Loucy (cell line): Measurements from ENCODE around the gene ZNF555.

Experiments
- H2AFZ ChIP-seq: fragments of 200-600 bp; sonication (generic); 2 replicates; pipeline ENCODE4 v1.6.0; 2016; ENCODE audit warnings: antibody characterized with exemption, mild to moderate bottlenecking, low read length, moderate library complexity
- H3F3A ChIP-seq: fragments of 200-600 bp; 2 replicates; pipeline ENCODE4 v1.6.0; 2016; ENCODE audit warnings: antibody characterized with exemption, low read depth, mild to moderate bottlenecking
- H3K27me3 ChIP-seq: fragments of 200-600 bp; sonication (generic); 2 replicates; pipeline ENCODE4 v1.6.1; 2014; ENCODE audit warnings: low read length, mild to moderate bottlenecking; ENCODE audit not compliant: insufficient read depth, poor library complexity, severe bottlenecking
- H3K36me3 ChIP-seq: fragments of 200-600 bp; sonication (generic); 2 replicates; pipeline ENCODE4 v1.6.1; 2016; ENCODE audit warnings: low read length; ENCODE audit not compliant: insufficient read depth
- H3K4me1 ChIP-seq: fragments of 200-600 bp; sonication (generic); 2 replicates; pipeline ENCODE4 v1.5.1; 2014; ENCODE audit warnings: low read length, mild to moderate bottlenecking; ENCODE audit not compliant: insufficient read depth, poor library complexity, severe bottlenecking
- H3K4me2 ChIP-seq: fragments of 200-600 bp; sonication (generic); 2 replicates; pipeline ENCODE4 v1.6.0; 2014; ENCODE audit warnings: antibody characterized with exemption, low read length, low read depth, mild to moderate bottlenecking; ENCODE audit not compliant: poor library complexity, severe bottlenecking
- H3K4me3 ChIP-seq: fragments of 200-600 bp; sonication (generic); 2 replicates; pipeline ENCODE4 v1.5.1; 2014; ENCODE audit warnings: low read length, mild to moderate bottlenecking, mixed read lengths; ENCODE audit not compliant: poor library complexity, severe bottlenecking
- H3K79me2 ChIP-seq: fragments of 200-600 bp; sonication (generic); 2 replicates; pipeline ENCODE4 v1.6.1; 2014; ENCODE audit warnings: low read length; ENCODE audit not compliant: insufficient read depth
- H3K9ac ChIP-seq: fragments of 200-600 bp; sonication (generic); 2 replicates; pipeline ENCODE4 v1.6.0; 2014; ENCODE audit warnings: mild to moderate bottlenecking, low read depth, low read length, moderate library complexity; ENCODE audit not compliant: poor library complexity, severe bottlenecking
- H3K9me2 ChIP-seq: fragments of 200-600 bp; sonication (generic); replicated peaks from 2 replicates; pipeline ENCODE4 v1.6.1; 2016; ENCODE audit warnings: low read depth, low read length, mixed read lengths
- H3K9me3 ChIP-seq: fragments of 200-600 bp; sonication (generic); 2 replicates; pipeline ENCODE4 v1.6.1; 2014; ENCODE audit warnings: mild to moderate bottlenecking, antibody characterized with exemption, low read length, low read depth; ENCODE audit not compliant: insufficient read depth
- H4K20me1 ChIP-seq: fragments of 200-600 bp; sonication (generic); 2 replicates; pipeline ENCODE4 v1.6.0; 2014; ENCODE audit warnings: antibody characterized with exemption, low read length, mild to moderate bottlenecking; ENCODE audit not compliant: insufficient read depth, poor library complexity, severe bottlenecking
- EZH2phosphoT487 ChIP-seq: fragments of 200-600 bp; IDR thresholded peaks from 2 replicates; pipeline ENCODE4 v1.6.1; 2018; ENCODE audit warnings: antibody characterized with exemption, mild to moderate bottlenecking, moderate library complexity, borderline replicate concordance
- TF ChIP-seq, protein P1 (sequence below): fragments of 200-600 bp; sonication (generic); conservative IDR thresholded peaks from 2 replicates; pipeline ENCODE4 v1.5.1; 2014; ENCODE audit warnings: mild to moderate bottlenecking, antibody characterized with exemption, low read length

The ZNF555 gene

DNA sequence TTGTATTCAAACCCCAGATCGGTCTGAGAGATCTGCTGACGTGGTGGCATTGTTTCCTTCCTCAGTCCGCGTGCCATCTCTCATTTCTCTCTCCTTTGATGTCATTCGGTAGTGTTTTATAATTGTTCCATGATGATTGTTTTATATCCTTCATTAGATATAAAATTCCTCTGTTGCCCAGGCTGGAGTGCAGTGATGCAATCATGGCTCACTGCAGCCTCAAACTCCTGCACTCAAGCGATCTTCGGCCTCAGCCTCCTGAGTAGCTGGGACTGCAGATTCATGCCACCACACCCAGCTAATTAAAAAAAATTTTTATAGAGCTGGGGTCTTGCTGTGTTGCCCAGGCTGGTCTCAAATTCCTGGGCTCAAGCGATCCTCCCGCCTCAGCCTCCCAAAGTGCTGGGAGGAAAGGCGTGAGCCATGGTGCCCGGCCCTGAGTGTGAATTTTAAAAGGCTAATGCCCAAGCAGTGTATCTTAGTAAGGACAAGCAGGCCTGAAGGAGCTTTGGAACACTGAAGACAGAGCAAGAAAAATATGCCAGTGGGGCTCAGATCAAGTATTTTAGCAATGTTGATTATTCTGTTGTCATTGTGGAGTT, 64.7 kb downstream of the ZNF555 start:
- no peak overlapping the region for H3K4me2 ChIP-seq
- peaks cover 36% of the 10 kb centered on the region; the same call in 1 of the 2 replicates for H3K79me2 ChIP-seq
- H3K9ac ChIP-seq: no peak overlapping the region
- no peaks in the 10 kb centered on the region for H3F3A ChIP-seq
- H3K4me3 ChIP-seq: no peak overlapping the region
- H3K4me1 ChIP-seq: peaks cover 15% of the 10 kb centered on the region
- no peaks in the 10 kb centered on the region for H3K27me3 ChIP-seq
- TF ChIP-seq, protein P1, sequence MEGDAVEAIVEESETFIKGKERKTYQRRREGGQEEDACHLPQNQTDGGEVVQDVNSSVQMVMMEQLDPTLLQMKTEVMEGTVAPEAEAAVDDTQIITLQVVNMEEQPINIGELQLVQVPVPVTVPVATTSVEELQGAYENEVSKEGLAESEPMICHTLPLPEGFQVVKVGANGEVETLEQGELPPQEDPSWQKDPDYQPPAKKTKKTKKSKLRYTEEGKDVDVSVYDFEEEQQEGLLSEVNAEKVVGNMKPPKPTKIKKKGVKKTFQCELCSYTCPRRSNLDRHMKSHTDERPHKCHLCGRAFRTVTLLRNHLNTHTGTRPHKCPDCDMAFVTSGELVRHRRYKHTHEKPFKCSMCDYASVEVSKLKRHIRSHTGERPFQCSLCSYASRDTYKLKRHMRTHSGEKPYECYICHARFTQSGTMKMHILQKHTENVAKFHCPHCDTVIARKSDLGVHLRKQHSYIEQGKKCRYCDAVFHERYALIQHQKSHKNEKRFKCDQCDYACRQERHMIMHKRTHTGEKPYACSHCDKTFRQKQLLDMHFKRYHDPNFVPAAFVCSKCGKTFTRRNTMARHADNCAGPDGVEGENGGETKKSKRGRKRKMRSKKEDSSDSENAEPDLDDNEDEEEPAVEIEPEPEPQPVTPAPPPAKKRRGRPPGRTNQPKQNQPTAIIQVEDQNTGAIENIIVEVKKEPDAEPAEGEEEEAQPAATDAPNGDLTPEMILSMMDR: no peak
- no peak for TF ChIP-seq EZH2phosphoT487
- no peaks in the 10 kb centered on the region for H3K9me3 ChIP-seq
- H4K20me1 ChIP-seq: no peaks in the 10 kb centered on the region
- H2AFZ ChIP-seq: no peak overlapping the region
- no peaks in the 10 kb centered on the region for H3K9me2 ChIP-seq
- no peaks in the 10 kb centered on the region for H3K36me3 ChIP-seq

DNA sequence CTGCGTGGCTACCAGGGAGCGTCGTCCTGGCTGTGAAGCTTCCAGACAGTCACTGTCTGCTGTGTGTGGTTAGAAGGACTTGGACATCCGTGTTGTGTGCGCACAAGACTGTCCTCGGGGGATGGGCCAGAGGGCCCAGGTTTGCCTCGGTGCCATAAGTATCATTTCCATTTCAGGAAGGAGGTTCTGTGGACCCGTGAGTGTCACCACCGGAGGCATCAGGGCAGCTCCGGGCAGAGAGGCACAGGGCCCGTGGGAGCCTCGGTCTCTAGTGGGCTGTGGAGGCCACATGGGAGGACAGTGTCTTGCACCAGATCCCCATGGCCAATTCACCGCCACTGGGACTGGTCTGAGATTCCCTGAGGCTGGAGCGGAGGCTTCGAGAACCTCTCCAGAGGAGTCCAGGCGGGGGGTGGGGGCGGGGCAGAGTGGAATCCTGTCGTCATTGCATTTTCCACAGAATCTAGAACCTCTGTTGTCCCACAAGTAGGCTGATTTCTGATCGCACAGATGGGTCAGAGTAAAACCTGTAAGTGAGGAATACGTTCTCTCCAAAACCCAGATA, 65.4 kb downstream of the ZNF555 start:
- Histone ChIP-seq H3K4me1 (peaks cover 13% of the 10 kb centered on the region), H3K36me3 (no peaks in the 10 kb centered on the region), H3F3A (no peaks in the 10 kb centered on the region), H3K9me3 (no peaks in the 10 kb centered on the region), H3K4me3 (no peak overlapping the region), H3K4me2 (no peak overlapping the region), H3K9me2 (no peaks in the 10 kb centered on the region), H2AFZ (no peak overlapping the region), H3K79me2 (peaks cover 34% of the 10 kb centered on the region; the same call in 1 of the 2 replicates), H3K9ac (no peak overlapping the region), H3K27me3 (no peaks in the 10 kb centered on the region), H4K20me1 (no peaks in the 10 kb centered on the region)
- TF ChIP-seq, protein P1: no peak
- TF ChIP-seq EZH2phosphoT487: no peak
